IMR-90 (cell line): Measurements from ENCODE around the gene FMN1. TPM values are rescaled to one million over a fixed set of nuclear protein-coding genes. Genes with fewer than 3 reads are reported as not detected.

Experiments used
- ATAC-seq: fragments of 200-7000 bp; cut with Tn5 transposase; 2 replicates; pipeline ENCODE4 v1.9.1; 2020; ENCODE audit warnings: low read depth, mild to moderate bottlenecking, moderate library complexity
- BruUV-seq: library from RNA; stranded (reverse); fragments of 400-500 nt; replicated peaks from 2 replicates; lab custom pipeline; 2021; lab: Mats Ljungman, UMichigan
- CTCF ChIA-PET: fragments of 300-600 bp; formaldehyde crosslinking; extraction: SDS; loops from one replicate; lab custom pipeline; 2021; ENCODE audit warnings: antibody characterized with exemption; lab: Yijun Ruan, JAX
- POLR2A ChIA-PET: fragments of 300-600 bp; sonication (Branson Sonifier 250); formaldehyde crosslinking; loops from one replicate; lab custom pipeline; 2022; ENCODE audit warnings: antibody characterized with exemption; ENCODE audit not compliant: unreplicated experiment; lab: Charles Lee
- DNase-seq: peaks from one replicate; pipeline ENCODE4 v3.0.0; 2013
- H2AFZ ChIP-seq: replicated peaks from 2 replicates; pipeline ENCODE3; 2013; ENCODE audit warnings: low read length, mild to moderate bottlenecking; ENCODE audit not compliant: poor library complexity
- H2AK5ac ChIP-seq: 2 replicates; pipeline ENCODE4 v1.6.1; 2013; ENCODE audit warnings: low read depth, low read length, inconsistent platforms
- H2AK9ac ChIP-seq: replicated peaks from 2 replicates; pipeline ENCODE3; 2013; ENCODE audit warnings: mild to moderate bottlenecking, low read depth, low read length, moderate library complexity; ENCODE audit not compliant: poor library complexity
- H2BK120ac ChIP-seq: 2 replicates; pipeline ENCODE4 v1.6.1; 2013; ENCODE audit warnings: low read depth, low read length, inconsistent platforms
- H2BK15ac ChIP-seq: 3 replicates; pipeline ENCODE4 v1.6.1; 2013; ENCODE audit warnings: low read depth, low read length, inconsistent platforms
- H2BK20ac ChIP-seq: 2 replicates; pipeline ENCODE4 v1.6.1; 2013; ENCODE audit warnings: low read depth, mild to moderate bottlenecking, inconsistent platforms, low read length, moderate library complexity
- H2BK5ac ChIP-seq: 2 replicates; pipeline ENCODE4 v1.6.1; 2013; ENCODE audit warnings: mild to moderate bottlenecking, low read depth, low read length, inconsistent platforms; ENCODE audit not compliant: poor library complexity, severe bottlenecking
- H3K14ac ChIP-seq: replicated peaks from 2 replicates; pipeline ENCODE4 v1.6.1; 2013; ENCODE audit warnings: low read depth, low read length, inconsistent platforms
- H3K18ac ChIP-seq: 2 replicates; pipeline ENCODE4 v1.6.1; 2013; ENCODE audit warnings: low read depth, low read length, control low read depth
- H3K23ac ChIP-seq: 2 replicates; pipeline ENCODE4 v1.6.1; 2013; ENCODE audit warnings: low read depth, low read length, inconsistent platforms
- H3K27ac ChIP-seq: 2 replicates; pipeline ENCODE4 v1.5.1; 2013; ENCODE audit warnings: mild to moderate bottlenecking, control low read depth, low read length; ENCODE audit not compliant: insufficient read depth
- H3K27me3 ChIP-seq: 2 replicates; pipeline ENCODE4 v1.6.1; 2013; ENCODE audit warnings: low read length; ENCODE audit not compliant: control insufficient read depth, insufficient read depth
- H3K36me3 ChIP-seq: 2 replicates; pipeline ENCODE4 v1.6.1; 2013; ENCODE audit warnings: low read length, mixed read lengths; ENCODE audit not compliant: control insufficient read depth, insufficient read depth
- H3K4ac ChIP-seq: 2 replicates; pipeline ENCODE4 v1.6.1; 2013; ENCODE audit warnings: low read depth, low read length, inconsistent platforms
- H3K4me1 ChIP-seq: 2 replicates; pipeline ENCODE4 v1.6.1; 2013; ENCODE audit warnings: low read length, mixed read lengths; ENCODE audit not compliant: control insufficient read depth, insufficient read depth
- H3K4me2 ChIP-seq: 2 replicates; pipeline ENCODE4 v1.6.1; 2013; ENCODE audit warnings: low read depth, mild to moderate bottlenecking, control low read depth, low read length, moderate library complexity
- H3K4me3 ChIP-seq: 2 replicates; pipeline ENCODE4 v1.5.1; 2013; ENCODE audit warnings: low read depth, mild to moderate bottlenecking, control low read depth, low read length, moderate library complexity; ENCODE audit not compliant: insufficient read depth
- H3K56ac ChIP-seq: 2 replicates; pipeline ENCODE4 v1.6.1; 2013; ENCODE audit warnings: low read length, inconsistent platforms; ENCODE audit not compliant: insufficient read depth; ENCODE audit errors: extremely low read depth
- H3K79me1 ChIP-seq, 2 experiments: 2 replicates each; pipeline ENCODE4 v1.6.1; 2013; ENCODE audit warnings: low read length in 2 of 2, inconsistent platforms in 1 of 2, low read depth in 1 of 2
- H3K9ac ChIP-seq: 2 replicates; pipeline ENCODE4 v1.6.1; 2013; ENCODE audit warnings: low read depth, low read length, control low read depth
- H3K9me1 ChIP-seq: 2 replicates; pipeline ENCODE4 v1.6.1; 2013; ENCODE audit warnings: low read length, inconsistent platforms; ENCODE audit not compliant: insufficient read depth
- H3K9me3 ChIP-seq: 2 replicates; pipeline ENCODE4 v1.6.1; 2013; ENCODE audit warnings: low read length; ENCODE audit not compliant: control insufficient read depth, insufficient read depth
- H4K20me1 ChIP-seq: 2 replicates; pipeline ENCODE4 v1.6.1; 2013; ENCODE audit warnings: low read length, inconsistent platforms; ENCODE audit not compliant: insufficient read depth
- H4K5ac ChIP-seq: 2 replicates; pipeline ENCODE4 v1.6.1; 2013; ENCODE audit warnings: mild to moderate bottlenecking, low read depth, low read length, control low read depth
- H4K8ac ChIP-seq, 2 experiments: 2 replicates each; pipeline ENCODE4 v1.6.1; 2013; ENCODE audit warnings: low read depth in 2 of 2, low read length in 2 of 2, control low read depth in 1 of 2, inconsistent platforms in 1 of 2
- H4K91ac ChIP-seq: 2 replicates; pipeline ENCODE4 v1.6.1; 2013; ENCODE audit warnings: low read depth, low read length, inconsistent platforms; ENCODE audit not compliant: insufficient read depth
- FOS ChIP-seq: fragments of 150-350 bp; IDR thresholded peaks from 2 replicates; pipeline ENCODE4 v1.6.1; 2016; ENCODE audit warnings: low read depth, low read length
- MAFK ChIP-seq: IDR thresholded peaks from 2 replicates; pipeline ENCODE4 v1.6.1; 2012; ENCODE audit warnings: low read depth, low read length, improper control_type of control experiment
- MXI1 ChIP-seq: IDR thresholded peaks from 2 replicates; pipeline ENCODE4 v1.6.1; 2012; ENCODE audit warnings: low read depth, mild to moderate bottlenecking, low read length, moderate library complexity, borderline replicate concordance
- NFE2L2 ChIP-seq: fragments of 150-350 bp; IDR thresholded peaks from 2 replicates; pipeline ENCODE4 v1.6.1; 2016; ENCODE audit warnings: low read depth, mild to moderate bottlenecking, low read length
- POLR2A ChIP-seq: IDR thresholded peaks from 2 replicates; pipeline ENCODE4 v1.6.1; 2012; ENCODE audit warnings: mild to moderate bottlenecking, low read depth, low read length
- RCOR1 ChIP-seq: IDR thresholded peaks from 2 replicates; pipeline ENCODE4 v1.6.1; 2012; ENCODE audit warnings: mild to moderate bottlenecking, low read length, improper control_type of control experiment; ENCODE audit not compliant: insufficient replicate concordance
- WGBS, 2 experiments: methylation state at CpG; one replicate each; pipeline versions ENCODE4 v1.1.5 to v1.1.7; 2013; ENCODE audit warnings: missing lambda C conversion rate in 2 of 2; ENCODE audit not compliant: insufficient read length in 1 of 2; ENCODE audit errors: extremely low coverage in 2 of 2; 5-methylcytosine and 5-hydroxymethylcytosine counted together
- dilution Hi-C: fragments of 300-500 bp; cut with HindIII; formaldehyde crosslinking; loops from one replicate; pipeline ENCODE4 v1.14.3; 2018; ENCODE audit warnings: low sequenced_read_pairs; ENCODE audit not compliant: unreplicated experiment
- in situ Hi-C: fragments of 300-500 bp; cut with MboI; formaldehyde crosslinking; loops from 3 replicates; pipeline ENCODE4 v1.14.3; 2019; ENCODE audit warnings: low sequenced_read_pairs, inconsistent platforms, mixed read lengths
- intact Hi-C: fragments of 100-400 bp; cut with micrococcal nuclease; formaldehyde crosslinking; loops from 2 replicates; pipeline ENCODE4 v1.10.0; 2022
- polyA plus RNA-seq, 3 experiments: library from polyadenylated mRNA; depleted of rRNA; stranded (reverse); fragments of >200 nt; gene quantifications; 2 replicates each; pipeline ENCODE4 v1.2.3, GENCODE V29; 2012; ENCODE audit warnings: low replicate concordance in 1 of 3
- total RNA-seq: library from RNA; depleted of rRNA; stranded (reverse); fragments of >200 nt; gene quantifications from 2 replicates; pipeline ENCODE4 v1.2.3, GENCODE V29; 2012

FMN1 gene
- total and polyA plus RNA-seq, 2 of the 4 experiments (the other 2 are of a cell fraction) = 7.3 to 17.6 TPM

DNA sequence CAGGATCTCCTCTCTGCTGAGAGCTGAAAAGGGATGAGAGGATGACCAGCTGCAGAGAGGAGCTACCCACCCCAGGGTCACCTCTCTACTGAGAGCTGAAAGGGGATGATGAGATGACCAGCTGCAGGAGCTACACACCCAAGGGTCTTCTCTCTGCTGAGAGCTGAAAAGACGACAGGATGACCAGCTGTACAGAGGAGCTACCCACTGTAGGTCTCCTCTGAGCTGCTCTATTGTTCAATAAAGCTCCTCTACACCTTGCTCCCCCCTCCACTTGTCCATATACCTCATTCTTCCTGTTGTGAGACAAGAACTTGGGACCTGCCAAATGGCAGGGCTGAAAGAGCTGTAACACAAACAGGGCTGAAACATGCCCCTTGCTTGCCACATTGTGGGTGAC lies 149.9 kb downstream of the FMN1 start:
- no peak overlapping the region for H3K56ac ChIP-seq
- no peak overlapping the region for H4K91ac ChIP-seq
- H3K4me2 ChIP-seq = no peak overlapping the region
- no peak overlapping the region for H4K8ac ChIP-seq
- H3K9ac ChIP-seq = no peak overlapping the region
- no peak overlapping the region for H3K18ac ChIP-seq
- dilution Hi-C loops (no loop called here), in situ Hi-C loops (no loop called here), intact Hi-C loops (no loop called here)
- no peak overlapping the region for H2AK5ac ChIP-seq
- H3K4me3 ChIP-seq = no peak overlapping the region
- TF ChIP-seq RCOR1 (no peak), NFE2L2 (no peak), MAFK (no peak), MXI1 (no peak), POLR2A (no peak), FOS (no peak)
- no peak overlapping the region for H4K5ac ChIP-seq
- H2AK9ac ChIP-seq = no peak overlapping the region
- ChIA-PET POLR2A (interaction anchor here (0.6 kb wide), 1 partner anchor 53 kb away, joined by 3 read pairs; no protein-coding TSS in a partner anchor), CTCF (no interaction called here)
- H2BK120ac ChIP-seq = no peak overlapping the region
- no peak overlapping the region for H3K14ac ChIP-seq
- peaks cover 10% of the 10 kb centered on the region; the same call in 1 of the 2 replicates for H3K36me3 ChIP-seq
- WGBS, 2 experiments = no CpG with 5 or more reads among the region's 1 CpG
- H4K20me1 ChIP-seq = peaks cover 53% of the 10 kb centered on the region; the same call in 1 of the 2 replicates
- H3K9me1 ChIP-seq = peaks cover 12% of the 10 kb centered on the region; the same call in 1 of the 2 replicates
- no TSS peak for BruUV-seq
- no peak overlapping the region for H2AFZ ChIP-seq
- no peak overlapping the region for H3K27ac ChIP-seq
- ATAC-seq (no peak), DNase-seq (no peak)
- no peak overlapping the region for H2BK5ac ChIP-seq
- no peak overlapping the region for H3K4ac ChIP-seq
- H3K79me1 ChIP-seq = peaks cover 27 to 70% of the 10 kb centered on the region in 2 experiments
- peaks cover 6% of the 10 kb centered on the region; the same call in 1 of the 2 replicates for H3K9me3 ChIP-seq
- H3K4me1 ChIP-seq = peaks cover 5% of the 10 kb centered on the region; the same call in 1 of the 2 replicates
- H3K27me3 ChIP-seq = no peaks in the 10 kb centered on the region
- H2BK20ac ChIP-seq = no peak overlapping the region
- no peak overlapping the region for H3K23ac ChIP-seq
- H2BK15ac ChIP-seq = no peak overlapping the region
